ENCODE measurements around the gene NFIX. TPM values are rescaled to one million over a fixed set of nuclear protein-coding genes. Genes with fewer than 3 reads are reported as not detected.

The NFIX gene
- total RNA-seq, 1 experiment from 2014 or later: 69.7 TPM

DNA sequence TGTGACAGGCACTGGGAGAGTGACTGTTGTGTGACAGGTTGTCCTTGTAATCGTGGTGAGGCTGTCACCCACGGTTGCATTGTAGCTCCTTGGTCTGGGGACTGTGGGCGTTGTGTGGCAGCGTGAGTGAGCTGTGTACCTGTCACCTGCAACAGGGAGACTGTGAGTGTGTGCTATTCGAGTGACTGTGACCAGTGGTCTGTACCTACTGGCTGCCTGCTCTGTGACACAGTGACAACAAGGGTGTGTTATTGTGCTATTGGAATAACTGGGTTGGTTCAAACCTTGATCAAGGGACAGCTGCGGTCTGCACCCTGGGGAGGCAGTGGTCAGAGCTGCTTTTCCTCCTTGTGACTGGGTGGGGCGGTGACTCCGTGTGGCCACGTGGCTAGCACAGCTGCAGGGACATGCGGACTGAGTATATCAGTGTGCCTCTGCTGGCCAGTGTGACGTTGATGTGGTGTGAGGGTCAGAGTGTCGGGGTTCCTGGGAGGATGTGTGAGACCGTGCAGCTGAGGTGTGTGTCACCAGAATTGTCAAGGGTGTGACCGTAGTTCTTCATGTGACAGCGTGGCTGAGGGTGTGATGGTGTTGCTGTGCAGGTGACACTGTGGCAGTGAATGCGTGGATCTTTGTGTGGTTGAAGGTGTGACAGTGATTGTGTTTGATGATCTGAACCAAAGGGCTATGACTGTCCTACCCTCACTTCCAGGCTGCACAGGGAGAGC, 10.1 kb upstream of the NFIX start:
- no TSS peak for BruUV-seq (replicated peaks)

GRCh38 chr19:12986726-12987125, 8.5 kb upstream of the NFIX start:
- BruUV-seq (replicated peaks): no TSS peak
- Histone ChIP-seq H3K27ac (ENCODE audit: low read depth, low read length, poor library complexity, severe bottlenecking) (no peak overlapping the region), H3K4me1 (ENCODE audit: insufficient read depth, low read length, poor library complexity, severe bottlenecking) (peaks cover 6% of the 10 kb centered on the region), H3K27me3 (replicated peaks; ENCODE audit: insufficient read depth, low read depth, low read length, poor library complexity) (no peaks in the 10 kb centered on the region), H3K9me3 (ENCODE audit: low read depth, low read length, poor library complexity, severe bottlenecking) (no peaks in the 10 kb centered on the region), H3K36me3 (ENCODE audit: insufficient read depth, low read length, poor library complexity, severe bottlenecking) (no peaks in the 10 kb centered on the region), H3K4me3 (ENCODE audit: low read depth, low read length, poor library complexity, severe bottlenecking) (no peak overlapping the region)
- DNase-seq (ENCODE audit: low spot score): no peak
- ChIA-PET POLR2A (ENCODE audit: low non-redundant PET) (no interaction called here), CTCF (no interaction called here)
- intact Hi-C loops (cut with micrococcal nuclease; ENCODE audit: unreplicated experiment): no loop called here
- no peak for TF ChIP-seq EZH2 (IDR thresholded peaks at IDR 0.05; ENCODE audit: borderline replicate concordance, low read depth, low read length, poor library complexity, severe bottlenecking)
- TF ChIP-seq, protein P1, sequence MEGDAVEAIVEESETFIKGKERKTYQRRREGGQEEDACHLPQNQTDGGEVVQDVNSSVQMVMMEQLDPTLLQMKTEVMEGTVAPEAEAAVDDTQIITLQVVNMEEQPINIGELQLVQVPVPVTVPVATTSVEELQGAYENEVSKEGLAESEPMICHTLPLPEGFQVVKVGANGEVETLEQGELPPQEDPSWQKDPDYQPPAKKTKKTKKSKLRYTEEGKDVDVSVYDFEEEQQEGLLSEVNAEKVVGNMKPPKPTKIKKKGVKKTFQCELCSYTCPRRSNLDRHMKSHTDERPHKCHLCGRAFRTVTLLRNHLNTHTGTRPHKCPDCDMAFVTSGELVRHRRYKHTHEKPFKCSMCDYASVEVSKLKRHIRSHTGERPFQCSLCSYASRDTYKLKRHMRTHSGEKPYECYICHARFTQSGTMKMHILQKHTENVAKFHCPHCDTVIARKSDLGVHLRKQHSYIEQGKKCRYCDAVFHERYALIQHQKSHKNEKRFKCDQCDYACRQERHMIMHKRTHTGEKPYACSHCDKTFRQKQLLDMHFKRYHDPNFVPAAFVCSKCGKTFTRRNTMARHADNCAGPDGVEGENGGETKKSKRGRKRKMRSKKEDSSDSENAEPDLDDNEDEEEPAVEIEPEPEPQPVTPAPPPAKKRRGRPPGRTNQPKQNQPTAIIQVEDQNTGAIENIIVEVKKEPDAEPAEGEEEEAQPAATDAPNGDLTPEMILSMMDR (conservative IDR thresholded peaks at IDR 0.05; ENCODE audit: low read depth, low read length): no peak

More for the DNA sequence above, 10.1 kb upstream of the NFIX start:
- intact Hi-C loops (cut with micrococcal nuclease; ENCODE audit: unreplicated experiment): no loop called here
- no peak overlapping the region for H3K27ac ChIP-seq (ENCODE audit: low read depth, low read length, poor library complexity, severe bottlenecking)
- no peaks in the 10 kb centered on the region for H3K9me3 ChIP-seq (ENCODE audit: low read depth, low read length, poor library complexity, severe bottlenecking)
- ChIA-PET POLR2A (ENCODE audit: low non-redundant PET) (no interaction called here), CTCF (interaction anchor here (0.6 to 2.1 kb wide), 4 partner anchors 76 to 112 kb away, joined by 3 to 14 read pairs (median 4); no protein-coding TSS in a partner anchor)
- H3K27me3 ChIP-seq (replicated peaks; ENCODE audit: insufficient read depth, low read depth, low read length, poor library complexity): no peaks in the 10 kb centered on the region
- peaks cover 6% of the 10 kb centered on the region for H3K4me1 ChIP-seq (ENCODE audit: insufficient read depth, low read length, poor library complexity, severe bottlenecking)
- H3K4me3 ChIP-seq (ENCODE audit: low read depth, low read length, poor library complexity, severe bottlenecking): no peak overlapping the region
- TF ChIP-seq, protein P1 (conservative IDR thresholded peaks at IDR 0.05; ENCODE audit: low read depth, low read length): no peak
- no peak for TF ChIP-seq EZH2 (IDR thresholded peaks at IDR 0.05; ENCODE audit: borderline replicate concordance, low read depth, low read length, poor library complexity, severe bottlenecking)
- no peaks in the 10 kb centered on the region for H3K36me3 ChIP-seq (ENCODE audit: insufficient read depth, low read length, poor library complexity, severe bottlenecking)
- no peak for DNase-seq (ENCODE audit: low spot score)

DNA sequence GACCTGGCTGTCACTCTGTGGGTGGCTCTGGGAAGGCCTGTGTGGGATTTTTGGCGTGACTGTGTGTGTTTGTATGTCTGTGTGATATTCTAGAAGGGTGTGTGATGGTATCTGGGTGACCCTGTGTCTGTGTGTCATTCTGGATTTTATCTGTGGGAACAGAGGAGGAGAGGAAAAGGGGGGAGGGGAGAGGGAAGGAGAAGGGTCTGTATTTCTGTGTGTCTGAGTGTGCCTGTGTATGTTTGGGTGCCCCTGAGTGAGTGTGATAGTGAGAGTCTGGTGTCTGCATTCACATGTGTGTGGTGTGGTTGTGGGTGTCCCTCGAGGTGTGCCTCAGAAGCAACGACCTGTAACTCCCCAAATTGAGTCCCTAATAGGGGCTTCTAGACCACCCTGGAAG, 8.1 kb upstream of the NFIX start:
- Histone ChIP-seq H3K36me3 (ENCODE audit: insufficient read depth, low read length, poor library complexity, severe bottlenecking) (no peaks in the 10 kb centered on the region), H3K27ac (ENCODE audit: low read depth, low read length, poor library complexity, severe bottlenecking) (no peak overlapping the region), H3K4me3 (ENCODE audit: low read depth, low read length, poor library complexity, severe bottlenecking) (no peak overlapping the region), H3K27me3 (replicated peaks; ENCODE audit: insufficient read depth, low read depth, low read length, poor library complexity) (no peaks in the 10 kb centered on the region), H3K4me1 (ENCODE audit: insufficient read depth, low read length, poor library complexity, severe bottlenecking) (peaks cover 6% of the 10 kb centered on the region), H3K9me3 (ENCODE audit: low read depth, low read length, poor library complexity, severe bottlenecking) (no peaks in the 10 kb centered on the region)
- BruUV-seq (replicated peaks): no TSS peak
- DNase-seq (ENCODE audit: low spot score): no peak
- ChIA-PET POLR2A (ENCODE audit: low non-redundant PET) (no interaction called here), CTCF (no interaction called here)
- intact Hi-C loops (cut with micrococcal nuclease; ENCODE audit: unreplicated experiment): no loop called here
- no peak for TF ChIP-seq EZH2 (IDR thresholded peaks at IDR 0.05; ENCODE audit: borderline replicate concordance, low read depth, low read length, poor library complexity, severe bottlenecking)
- TF ChIP-seq, protein P1 (conservative IDR thresholded peaks at IDR 0.05; ENCODE audit: low read depth, low read length): no peak

Data from A673 (cell line).